DOHH2 (cell line): Measurements from ENCODE around the gene TLE7.

Experiments used
- H3F3A ChIP-seq: fragments of 200-600 bp; sonication (generic), shearing (Covaris generic); 2 replicates; pipeline ENCODE4 v1.6.0; 2016; ENCODE audit warnings: antibody characterized with exemption, mild to moderate bottlenecking; ENCODE audit not compliant: control insufficient read depth, insufficient read depth
- H3K27ac ChIP-seq: fragments of 200-600 bp; sonication (generic); 2 replicates; pipeline ENCODE4 v1.5.1; 2014; ENCODE audit warnings: low read depth, mild to moderate bottlenecking, low read length, moderate library complexity
- H3K27me3 ChIP-seq: fragments of 200-600 bp; sonication (generic); 2 replicates; pipeline ENCODE4 v1.6.1; 2014; ENCODE audit warnings: mild to moderate bottlenecking, low read length, mixed read lengths; ENCODE audit not compliant: control insufficient read depth
- H3K36me3 ChIP-seq: fragments of 200-600 bp; sonication (generic); 2 replicates; pipeline ENCODE4 v1.6.1; 2014; ENCODE audit warnings: mild to moderate bottlenecking, low read length, moderate library complexity, mixed read lengths; ENCODE audit not compliant: control insufficient read depth
- H3K4me1 ChIP-seq: fragments of 200-600 bp; sonication (generic); 2 replicates; pipeline ENCODE4 v1.6.1; 2014; ENCODE audit warnings: mild to moderate bottlenecking, low read length, mixed read lengths; ENCODE audit not compliant: control insufficient read depth
- H3K4me2 ChIP-seq: fragments of 200-600 bp; sonication (generic); 2 replicates; pipeline ENCODE4 v1.6.0; 2014; ENCODE audit warnings: mild to moderate bottlenecking, low read length, moderate library complexity
- H3K4me3 ChIP-seq: fragments of 200-600 bp; sonication (generic); 2 replicates; pipeline ENCODE4 v1.5.1; 2014; ENCODE audit warnings: mild to moderate bottlenecking, low read length, mixed read lengths
- H3K79me2 ChIP-seq: fragments of 200-600 bp; sonication (generic); 2 replicates; pipeline ENCODE4 v1.6.1; 2014; ENCODE audit warnings: mild to moderate bottlenecking, low read length, mixed read lengths; ENCODE audit not compliant: control insufficient read depth
- H3K9me2 ChIP-seq: fragments of 200-600 bp; sonication (generic); replicated peaks from 2 replicates; pipeline ENCODE4 v1.6.1; 2014; ENCODE audit warnings: mild to moderate bottlenecking, low read length, mixed read lengths; ENCODE audit not compliant: control insufficient read depth
- H3K9me3 ChIP-seq: fragments of 200-600 bp; sonication (generic); 2 replicates; pipeline ENCODE4 v1.6.1; 2014; ENCODE audit warnings: antibody characterized with exemption, low read length, mixed read lengths; ENCODE audit not compliant: control insufficient read depth, insufficient read depth
- H4K20me1 ChIP-seq: fragments of 200-600 bp; sonication (generic); 2 replicates; pipeline ENCODE4 v1.6.0; 2014; ENCODE audit warnings: low read depth, mild to moderate bottlenecking, antibody characterized with exemption, low read length, moderate library complexity; ENCODE audit not compliant: control insufficient read depth, insufficient read depth
- EZH2phosphoT487 ChIP-seq: fragments of 200-600 bp; sonication (generic); IDR thresholded peaks from 2 replicates; pipeline ENCODE4 v1.6.1; 2017; ENCODE audit warnings: borderline replicate concordance, mild to moderate bottlenecking, antibody characterized with exemption, low read length, moderate library complexity, mixed read lengths
- TF ChIP-seq, protein P1 (sequence below): fragments of 200-600 bp; sonication (generic); IDR thresholded peaks from one replicate; pipeline ENCODE4 v1.5.1; 2014; ENCODE audit warnings: antibody characterized with exemption, mild to moderate bottlenecking, low read depth, low read length; ENCODE audit not compliant: poor library complexity, severe bottlenecking

Gene TLE7

DNA sequence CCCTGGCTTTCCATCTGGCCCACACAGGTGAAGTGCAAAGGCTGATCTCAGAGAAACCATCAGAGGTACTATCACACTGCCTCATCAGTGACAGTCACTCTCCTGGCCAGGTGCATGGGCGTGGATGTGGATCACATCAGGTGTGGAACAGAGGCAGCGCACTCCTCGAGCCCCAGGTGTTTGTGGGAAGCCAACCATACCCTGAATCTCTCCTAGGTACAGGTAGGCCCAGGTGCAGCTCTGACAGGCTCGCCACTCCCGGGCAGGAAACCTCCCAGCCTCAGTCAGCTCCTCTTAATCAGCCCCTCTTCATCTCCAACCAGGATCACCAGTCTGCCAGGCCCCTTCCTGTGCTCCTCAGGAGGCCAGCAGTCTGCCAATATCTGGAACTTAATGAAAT lies 31.7 kb downstream of the TLE7 start:
- Histone ChIP-seq H3K4me2 (no peak overlapping the region), H4K20me1 (no peaks in the 10 kb centered on the region), H3F3A (no peaks in the 10 kb centered on the region), H3K4me1 (peaks cover 8% of the 10 kb centered on the region), H3K27ac (no peak overlapping the region), H3K9me2 (no peaks in the 10 kb centered on the region), H3K36me3 (no peaks in the 10 kb centered on the region), H3K9me3 (no peaks in the 10 kb centered on the region), H3K79me2 (no peaks in the 10 kb centered on the region), H3K27me3 (no peaks in the 10 kb centered on the region), H3K4me3 (no peak overlapping the region)
- TF ChIP-seq EZH2phosphoT487: no peak
- TF ChIP-seq, protein P1, sequence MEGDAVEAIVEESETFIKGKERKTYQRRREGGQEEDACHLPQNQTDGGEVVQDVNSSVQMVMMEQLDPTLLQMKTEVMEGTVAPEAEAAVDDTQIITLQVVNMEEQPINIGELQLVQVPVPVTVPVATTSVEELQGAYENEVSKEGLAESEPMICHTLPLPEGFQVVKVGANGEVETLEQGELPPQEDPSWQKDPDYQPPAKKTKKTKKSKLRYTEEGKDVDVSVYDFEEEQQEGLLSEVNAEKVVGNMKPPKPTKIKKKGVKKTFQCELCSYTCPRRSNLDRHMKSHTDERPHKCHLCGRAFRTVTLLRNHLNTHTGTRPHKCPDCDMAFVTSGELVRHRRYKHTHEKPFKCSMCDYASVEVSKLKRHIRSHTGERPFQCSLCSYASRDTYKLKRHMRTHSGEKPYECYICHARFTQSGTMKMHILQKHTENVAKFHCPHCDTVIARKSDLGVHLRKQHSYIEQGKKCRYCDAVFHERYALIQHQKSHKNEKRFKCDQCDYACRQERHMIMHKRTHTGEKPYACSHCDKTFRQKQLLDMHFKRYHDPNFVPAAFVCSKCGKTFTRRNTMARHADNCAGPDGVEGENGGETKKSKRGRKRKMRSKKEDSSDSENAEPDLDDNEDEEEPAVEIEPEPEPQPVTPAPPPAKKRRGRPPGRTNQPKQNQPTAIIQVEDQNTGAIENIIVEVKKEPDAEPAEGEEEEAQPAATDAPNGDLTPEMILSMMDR: no peak

DNA sequence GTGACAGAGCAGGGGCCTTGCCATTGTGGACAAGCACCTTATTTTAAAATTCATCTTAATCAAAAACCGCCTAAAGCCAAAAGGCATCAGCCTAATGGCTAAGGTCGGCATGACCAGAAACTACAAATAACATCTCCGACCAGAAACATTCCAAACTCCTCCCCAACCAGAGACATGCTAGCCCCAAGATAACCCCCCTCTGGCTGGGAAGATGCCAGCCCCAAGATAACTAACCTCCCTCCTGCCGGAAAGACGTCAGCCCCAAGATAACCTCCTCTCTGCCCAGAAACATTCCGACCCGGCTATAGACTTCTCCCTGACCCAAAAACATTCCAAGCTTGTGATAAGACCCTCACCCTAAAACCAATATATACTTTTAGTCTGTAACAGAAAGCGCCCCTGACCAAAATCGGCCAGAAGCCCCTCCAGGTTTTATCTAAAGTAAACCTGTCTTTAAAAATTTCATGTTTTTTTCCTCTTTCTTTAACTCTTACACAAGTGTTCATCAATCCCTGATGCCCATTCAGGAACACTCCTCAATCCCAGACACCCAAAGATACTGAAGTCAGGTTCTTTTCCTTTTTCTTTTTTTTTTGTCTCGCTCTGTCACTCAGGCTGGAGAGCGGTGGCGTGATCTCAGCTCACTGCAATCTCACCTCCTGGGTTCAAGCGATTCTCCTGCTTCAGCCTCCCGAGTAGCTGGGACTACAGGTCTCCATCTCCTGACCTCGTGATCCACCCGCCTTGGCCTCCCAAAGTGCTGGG lies 32.7 kb downstream of the TLE7 start:
- no peaks in the 10 kb centered on the region for H3K27me3 ChIP-seq
- H3K4me1 ChIP-seq: peaks cover 8% of the 10 kb centered on the region
- no peak for TF ChIP-seq EZH2phosphoT487
- TF ChIP-seq, protein P1: no peak
- H3K9me3 ChIP-seq: no peaks in the 10 kb centered on the region
- H3K9me2 ChIP-seq: no peaks in the 10 kb centered on the region
- no peak overlapping the region for H3K4me2 ChIP-seq
- no peaks in the 10 kb centered on the region for H3F3A ChIP-seq
- no peaks in the 10 kb centered on the region for H3K36me3 ChIP-seq
- H3K4me3 ChIP-seq: no peak overlapping the region
- H3K27ac ChIP-seq: no peak overlapping the region
- no peaks in the 10 kb centered on the region for H3K79me2 ChIP-seq
- H4K20me1 ChIP-seq: no peaks in the 10 kb centered on the region

DNA sequence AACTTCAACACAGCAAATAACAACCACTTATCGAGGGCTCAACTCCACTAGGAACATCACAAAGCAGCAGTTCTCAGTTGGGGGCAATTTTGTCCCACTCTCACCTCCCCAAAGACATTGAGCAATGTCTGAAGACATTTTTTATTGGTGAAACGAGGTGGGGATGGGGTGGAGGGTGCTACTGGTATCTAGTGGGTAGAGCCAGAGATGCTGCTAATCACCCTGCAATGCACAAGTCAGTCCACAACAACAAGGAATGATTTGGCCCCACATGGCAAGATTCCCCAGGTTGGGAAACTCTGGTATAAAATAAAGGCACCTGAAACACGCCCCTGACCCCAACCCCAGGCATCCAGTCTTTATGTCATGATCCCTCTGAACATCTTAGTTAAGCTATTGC lies 33.3 kb downstream of the TLE7 start:
- TF ChIP-seq, protein P1: no peak
- no peak for TF ChIP-seq EZH2phosphoT487
- no peaks in the 10 kb centered on the region for H3K27me3 ChIP-seq
- no peaks in the 10 kb centered on the region for H3K79me2 ChIP-seq
- H3K9me3 ChIP-seq: no peaks in the 10 kb centered on the region
- H3F3A ChIP-seq: no peaks in the 10 kb centered on the region
- no peaks in the 10 kb centered on the region for H4K20me1 ChIP-seq
- no peaks in the 10 kb centered on the region for H3K36me3 ChIP-seq
- no peak overlapping the region for H3K4me2 ChIP-seq
- H3K27ac ChIP-seq: no peak overlapping the region
- H3K9me2 ChIP-seq: no peaks in the 10 kb centered on the region
- H3K4me1 ChIP-seq: peaks cover 8% of the 10 kb centered on the region
- no peak overlapping the region for H3K4me3 ChIP-seq
